ENCODE measurements around the gene TADA1.

DNA sequence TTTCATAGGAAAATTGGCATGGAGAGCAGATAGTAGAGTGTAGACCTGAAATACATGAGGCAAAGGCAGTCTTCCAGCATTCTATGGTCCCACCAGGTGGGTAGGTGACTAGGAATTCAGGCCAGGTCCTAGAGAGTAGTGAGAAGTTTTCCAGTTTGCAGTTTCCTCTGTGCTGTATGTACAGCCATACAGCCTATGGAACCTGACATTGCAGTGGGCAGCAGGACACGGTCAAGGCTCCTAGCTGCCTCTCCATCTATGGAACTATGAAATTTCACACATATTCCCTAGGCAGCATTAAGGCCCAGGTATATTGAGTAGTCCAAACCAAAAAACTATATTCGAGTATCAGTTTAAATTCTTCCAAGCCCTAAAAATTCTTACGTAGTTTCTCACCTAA lies 20.5 kb downstream of the TADA1 start:
- TF ChIP-seq, protein P1, sequence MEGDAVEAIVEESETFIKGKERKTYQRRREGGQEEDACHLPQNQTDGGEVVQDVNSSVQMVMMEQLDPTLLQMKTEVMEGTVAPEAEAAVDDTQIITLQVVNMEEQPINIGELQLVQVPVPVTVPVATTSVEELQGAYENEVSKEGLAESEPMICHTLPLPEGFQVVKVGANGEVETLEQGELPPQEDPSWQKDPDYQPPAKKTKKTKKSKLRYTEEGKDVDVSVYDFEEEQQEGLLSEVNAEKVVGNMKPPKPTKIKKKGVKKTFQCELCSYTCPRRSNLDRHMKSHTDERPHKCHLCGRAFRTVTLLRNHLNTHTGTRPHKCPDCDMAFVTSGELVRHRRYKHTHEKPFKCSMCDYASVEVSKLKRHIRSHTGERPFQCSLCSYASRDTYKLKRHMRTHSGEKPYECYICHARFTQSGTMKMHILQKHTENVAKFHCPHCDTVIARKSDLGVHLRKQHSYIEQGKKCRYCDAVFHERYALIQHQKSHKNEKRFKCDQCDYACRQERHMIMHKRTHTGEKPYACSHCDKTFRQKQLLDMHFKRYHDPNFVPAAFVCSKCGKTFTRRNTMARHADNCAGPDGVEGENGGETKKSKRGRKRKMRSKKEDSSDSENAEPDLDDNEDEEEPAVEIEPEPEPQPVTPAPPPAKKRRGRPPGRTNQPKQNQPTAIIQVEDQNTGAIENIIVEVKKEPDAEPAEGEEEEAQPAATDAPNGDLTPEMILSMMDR (conservative IDR thresholded peaks at IDR 0.05 in 1 of 2, IDR thresholded peaks at IDR 0.05 in 1 of 2; ENCODE audit: low read depth in 1 of 2, low read length in 2 of 2): no peak
- TF ChIP-seq EZH2 (IDR thresholded peaks at IDR 0.05; ENCODE audit: low read length, missing control alignments): no peak

Data from fibroblast of lung (primary cell).